HAP-1 (cell line): Measurements from ENCODE around the gene CAMTA1.
A peak's percentile ranks its signal among the peaks of the same experiment; 100 is the strongest.
"Not testable (repeated sequence)": the region's sequence is repeated elsewhere in the genome, so short reads cannot be mapped to it uniquely, and the experiment has no call there.

Experiments used
- DNase-seq, 2 experiments: peaks; one replicate each; pipeline ENCODE4 v3.0.0-alpha.2; 2016 to 2020; ENCODE audit warnings: low spot score in 2 of 2
- H3K27me3 ChIP-seq: fragments of 250-450 bp; sonication (Bioruptor Pico); 2 replicates; pipeline ENCODE4 v1.5.1; 2020; ENCODE audit warnings: low read depth, mild to moderate bottlenecking, moderate library complexity
- H3K36me3 ChIP-seq: fragments of 250-450 bp; sonication (Bioruptor Pico); replicated peaks from 2 replicates; pipeline ENCODE4 v1.5.1; 2020; ENCODE audit warnings: mild to moderate bottlenecking
- H3K4me1 ChIP-seq: fragments of 250-450 bp; sonication (Bioruptor Pico); 2 replicates; pipeline ENCODE4 v1.5.1; 2020; ENCODE audit warnings: mild to moderate bottlenecking
- H3K4me3 ChIP-seq: fragments of 250-450 bp; sonication (Bioruptor Pico); 2 replicates; pipeline ENCODE4 v1.5.1; 2020; ENCODE audit warnings: mild to moderate bottlenecking, moderate library complexity
- H3K9me3 ChIP-seq: fragments of 250-450 bp; sonication (Bioruptor Pico); 2 replicates; pipeline ENCODE4 v1.5.1; 2020; ENCODE audit warnings: mild to moderate bottlenecking, moderate library complexity
- in situ Hi-C: fragments of 300-500 bp; cut with MboI; formaldehyde crosslinking; loops from 3 replicates; pipeline ENCODE4 v1.14.3; 2020; ENCODE audit warnings: low sequenced_read_pairs, inconsistent platforms, mixed read lengths

The CAMTA1 gene

GRCh38 chr1:6805004-6805416 is 19.8 kb downstream of the CAMTA1 start:
- in situ Hi-C loops, result no loop called here
- no peak for DNase-seq
- no peaks in the 10 kb centered on the region for H3K9me3 ChIP-seq
- no peaks in the 10 kb centered on the region for H3K27me3 ChIP-seq
- no peak overlapping the region for H3K4me3 ChIP-seq
- no peaks in the 10 kb centered on the region for H3K4me1 ChIP-seq
- no peaks in the 10 kb centered on the region for H3K36me3 ChIP-seq

GRCh38 chr1:6807782-6808181 is 22.5 kb downstream of the CAMTA1 start:
- no peak for DNase-seq
- Histone ChIP-seq H3K36me3 (no peaks in the 10 kb centered on the region), H3K27me3 (no peaks in the 10 kb centered on the region), H3K4me1 (no peaks in the 10 kb centered on the region), H3K4me3 (no peak overlapping the region), H3K9me3 (no peaks in the 10 kb centered on the region)
- in situ Hi-C loops, result no loop called here

- DNase-seq, result no peak
- in situ Hi-C loops, result no loop called here
These were observed 24.2 kb downstream of the CAMTA1 start for GRCh38 chr1:6809461-6809860.

GRCh38 chr1:6810146-6810734 is 25.0 kb downstream of the CAMTA1 start:
- in situ Hi-C loops, H3K4me3 ChIP-seq, DNase-seq, H3K4me1 ChIP-seq, H3K36me3 ChIP-seq, H3K27me3 ChIP-seq, H3K9me3 ChIP-seq: not testable (repeated sequence)

More at GRCh38 chr1:6809461-6809860, 24.2 kb downstream of the CAMTA1 start:
- H3K36me3 ChIP-seq, result no peaks in the 10 kb centered on the region
- no peak overlapping the region for H3K4me3 ChIP-seq
- no peaks in the 10 kb centered on the region for H3K27me3 ChIP-seq
- no peaks in the 10 kb centered on the region for H3K9me3 ChIP-seq
- no peaks in the 10 kb centered on the region for H3K4me1 ChIP-seq

GRCh38 chr1:6811583-6811982 is 26.3 kb downstream of the CAMTA1 start:
- no peaks in the 10 kb centered on the region for H3K36me3 ChIP-seq
- in situ Hi-C loops, result no loop called here
- no peaks in the 10 kb centered on the region for H3K4me1 ChIP-seq
- H3K9me3 ChIP-seq, result no peaks in the 10 kb centered on the region
- no peaks in the 10 kb centered on the region for H3K27me3 ChIP-seq
- no peak overlapping the region for H3K4me3 ChIP-seq
- no peak for DNase-seq

- Histone ChIP-seq H3K27me3 (no peaks in the 10 kb centered on the region), H3K36me3 (no peaks in the 10 kb centered on the region)
- DNase-seq, result no peak
These were observed 27.9 kb downstream of the CAMTA1 start for GRCh38 chr1:6813165-6813564.

GRCh38 chr1:6815726-6816125 is 30.5 kb downstream of the CAMTA1 start:
- Histone ChIP-seq H3K4me3 (no peak overlapping the region), H3K36me3 (no peaks in the 10 kb centered on the region), H3K4me1 (no peaks in the 10 kb centered on the region), H3K27me3 (no peaks in the 10 kb centered on the region), H3K9me3 (no peaks in the 10 kb centered on the region)
- in situ Hi-C loops, result no loop called here
- no peak for DNase-seq

More at GRCh38 chr1:6813165-6813564, 27.9 kb downstream of the CAMTA1 start:
- no peaks in the 10 kb centered on the region for H3K4me1 ChIP-seq
- H3K9me3 ChIP-seq, result no peaks in the 10 kb centered on the region
- no peak overlapping the region for H3K4me3 ChIP-seq
- in situ Hi-C loops, result no loop called here

GRCh38 chr1:6819246-6820040 is 34.2 kb downstream of the CAMTA1 start:
- H3K36me3 ChIP-seq, result no peaks in the 10 kb centered on the region
- no peak for DNase-seq
- in situ Hi-C loops, result no loop called here
- H3K4me1 ChIP-seq, result peaks cover 20% of the 10 kb centered on the region
- H3K9me3 ChIP-seq, result no peaks in the 10 kb centered on the region
- H3K4me3 ChIP-seq, result no peak overlapping the region
- no peaks in the 10 kb centered on the region for H3K27me3 ChIP-seq

GRCh38 chr1:6820899-6821298 is 35.6 kb downstream of the CAMTA1 start:
- no peaks in the 10 kb centered on the region for H3K9me3 ChIP-seq
- in situ Hi-C loops, result no loop called here
- no peaks in the 10 kb centered on the region for H3K27me3 ChIP-seq
- no peak overlapping the region for H3K4me3 ChIP-seq
- no peak for DNase-seq
- H3K4me1 ChIP-seq, result peaks cover 20% of the 10 kb centered on the region
- no peaks in the 10 kb centered on the region; the same call in 1 of the 2 replicates for H3K36me3 ChIP-seq

- Histone ChIP-seq H3K9me3 (no peaks in the 10 kb centered on the region), H3K36me3 (no peaks in the 10 kb centered on the region; the same call in none of the 2 replicates), H3K4me3 (no peak overlapping the region), H3K27me3 (no peaks in the 10 kb centered on the region), H3K4me1 (peaks cover 20% of the 10 kb centered on the region)
- peak; percentile 39 to 49 for DNase-seq
- in situ Hi-C loops, result no loop called here
These were observed 37.5 kb downstream of the CAMTA1 start for GRCh38 chr1:6822530-6823359.

GRCh38 chr1:6823793-6824192 is 38.5 kb downstream of the CAMTA1 start:
- DNase-seq, result no peak
- H3K36me3 ChIP-seq, result no peaks in the 10 kb centered on the region; the same call in none of the 2 replicates
- H3K27me3 ChIP-seq, result no peaks in the 10 kb centered on the region
- no peaks in the 10 kb centered on the region for H3K9me3 ChIP-seq
- H3K4me1 ChIP-seq, result peaks cover 20% of the 10 kb centered on the region
- no peak overlapping the region for H3K4me3 ChIP-seq
- in situ Hi-C loops, result no loop called here

- DNase-seq, result no peak
- no peak overlapping the region for H3K4me3 ChIP-seq
- no peaks in the 10 kb centered on the region for H3K9me3 ChIP-seq
- no peaks in the 10 kb centered on the region; the same call in none of the 2 replicates for H3K36me3 ChIP-seq
- no peaks in the 10 kb centered on the region for H3K27me3 ChIP-seq
- in situ Hi-C loops, result no loop called here
- peaks cover 20% of the 10 kb centered on the region for H3K4me1 ChIP-seq
These were observed 39.6 kb downstream of the CAMTA1 start for GRCh38 chr1:6824665-6825368.

GRCh38 chr1:6825828-6826227 is 40.6 kb downstream of the CAMTA1 start:
- no peak for DNase-seq
- in situ Hi-C loops, result no loop called here
- Histone ChIP-seq H3K4me1 (peaks cover 20% of the 10 kb centered on the region), H3K9me3 (no peaks in the 10 kb centered on the region), H3K36me3 (no peaks in the 10 kb centered on the region; the same call in none of the 2 replicates), H3K4me3 (no peak overlapping the region), H3K27me3 (no peaks in the 10 kb centered on the region)
